ENCODE results near the gene PTPRG.

DNA sequence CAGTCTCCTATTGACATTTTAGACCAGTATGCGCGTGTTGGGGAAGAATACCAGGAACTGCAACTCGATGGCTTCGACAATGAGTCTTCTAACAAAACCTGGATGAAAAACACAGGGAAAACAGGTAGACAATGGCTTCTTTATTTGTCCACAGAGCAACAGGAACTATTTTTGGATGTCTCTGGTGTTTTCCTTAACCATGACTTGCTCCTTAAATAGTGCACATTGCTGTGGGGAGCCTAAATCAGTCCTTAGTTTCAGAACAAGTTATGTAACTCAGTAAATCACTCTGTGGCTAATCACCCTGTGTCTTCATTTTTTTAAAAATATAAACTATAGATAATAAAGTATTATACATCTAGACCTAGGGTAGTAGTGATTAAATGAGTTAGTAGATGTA, 428.3 kb downstream of the PTPRG start:
- TF ChIP-seq, protein P1, sequence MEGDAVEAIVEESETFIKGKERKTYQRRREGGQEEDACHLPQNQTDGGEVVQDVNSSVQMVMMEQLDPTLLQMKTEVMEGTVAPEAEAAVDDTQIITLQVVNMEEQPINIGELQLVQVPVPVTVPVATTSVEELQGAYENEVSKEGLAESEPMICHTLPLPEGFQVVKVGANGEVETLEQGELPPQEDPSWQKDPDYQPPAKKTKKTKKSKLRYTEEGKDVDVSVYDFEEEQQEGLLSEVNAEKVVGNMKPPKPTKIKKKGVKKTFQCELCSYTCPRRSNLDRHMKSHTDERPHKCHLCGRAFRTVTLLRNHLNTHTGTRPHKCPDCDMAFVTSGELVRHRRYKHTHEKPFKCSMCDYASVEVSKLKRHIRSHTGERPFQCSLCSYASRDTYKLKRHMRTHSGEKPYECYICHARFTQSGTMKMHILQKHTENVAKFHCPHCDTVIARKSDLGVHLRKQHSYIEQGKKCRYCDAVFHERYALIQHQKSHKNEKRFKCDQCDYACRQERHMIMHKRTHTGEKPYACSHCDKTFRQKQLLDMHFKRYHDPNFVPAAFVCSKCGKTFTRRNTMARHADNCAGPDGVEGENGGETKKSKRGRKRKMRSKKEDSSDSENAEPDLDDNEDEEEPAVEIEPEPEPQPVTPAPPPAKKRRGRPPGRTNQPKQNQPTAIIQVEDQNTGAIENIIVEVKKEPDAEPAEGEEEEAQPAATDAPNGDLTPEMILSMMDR (conservative IDR thresholded peaks at IDR 0.05; ENCODE audit: low read length), result no peak
- no peak for TF ChIP-seq EZH2phosphoT487 (IDR thresholded peaks at IDR 0.05; ENCODE audit: borderline replicate concordance, low read depth, low read length)
